ENCODE results near the gene OR10A6. TPM values are rescaled to one million over a fixed set of nuclear protein-coding genes. Genes with fewer than 3 reads are reported as not detected.

The OR10A6 gene
- not detected for polyA plus RNA-seq (2013, experiment 1 of 2)
- polyA plus RNA-seq (2013, experiment 2 of 2), result not detected

GRCh38 chr11:7931168-7931567 is at the start of gene OR10A6:
OR10A6 (minus strand) TSS chr11:7931268; CDS start chr11:7928662, 2,606 bp downstream.
- Histone ChIP-seq H2BK12ac (ENCODE audit: low read length in 2 of 2) (no peak within 1 kb of the TSS), H3K27me3 (ENCODE audit: control insufficient read depth in 1 of 2, insufficient read depth in 1 of 2, low read length in 2 of 2) (peaks cover 0 to 4% of the 10 kb centered on the region in 2 experiments), H2BK5ac (ENCODE audit: low read depth, low read length, poor library complexity, severe bottlenecking) (no peak within 1 kb of the TSS), H3K27ac (ENCODE audit: low read length, poor library complexity, severe bottlenecking) (no peak within 1 kb of the TSS), H3K36me3 (ENCODE audit: control insufficient read depth in 1 of 2, insufficient read depth in 2 of 2, low read depth in 1 of 2, low read length in 2 of 2) (no peaks in the 10 kb centered on the region), H3K4me3 (ENCODE audit: insufficient read depth in 1 of 2, low read depth in 1 of 2, low read length in 2 of 2) (no peak within 1 kb of the TSS), H2BK15ac (ENCODE audit: low read depth, poor library complexity, severe bottlenecking) (no peak within 1 kb of the TSS), H2AFZ (ENCODE audit: low read depth, low read length) (no peak within 1 kb of the TSS), H4K91ac (ENCODE audit: low read length) (no peak within 1 kb of the TSS), H3K4ac (ENCODE audit: low read depth in 1 of 2, low read length in 2 of 2) (no peak within 1 kb of the TSS), H2AK5ac (ENCODE audit: low read length, severe bottlenecking) (no peak within 1 kb of the TSS), H3K9ac (ENCODE audit: low read length) (no peak within 1 kb of the TSS), H3K14ac (ENCODE audit: low read length in 2 of 2) (peak within 1 kb of the TSS in 1 of 2 experiments; percentile 32), H3K9me3 (ENCODE audit: control insufficient read depth, low read length) (no peaks in the 10 kb centered on the region), H3K4me1 (ENCODE audit: control insufficient read depth, insufficient read depth, low read depth, low read length) (no peaks in the 10 kb centered on the region), H3K79me1 (replicated peaks; ENCODE audit: low read length, poor library complexity, severe bottlenecking) (no peaks in the 10 kb centered on the region), H3K18ac (ENCODE audit: low read depth in 1 of 2, low read length in 2 of 2) (no peak within 1 kb of the TSS), H3K23ac (ENCODE audit: low read length in 2 of 2) (no peak within 1 kb of the TSS), H4K8ac (ENCODE audit: low read length) (no peak within 1 kb of the TSS), H2BK120ac (ENCODE audit: low read depth, low read length) (no peak within 1 kb of the TSS), H3K4me2 (ENCODE audit: low read length, poor library complexity, severe bottlenecking) (no peak within 1 kb of the TSS)
- DNase-seq, result no peak
- 71% methylated on average over 4 of the region's 4 CpGs for WGBS

- Histone ChIP-seq H3K23ac (ENCODE audit: low read length in 2 of 2) (no peak overlapping the region), H3K18ac (ENCODE audit: low read depth in 1 of 2, low read length in 2 of 2) (no peak overlapping the region), H3K4me1 (ENCODE audit: control insufficient read depth, insufficient read depth, low read depth, low read length) (peaks cover 5% of the 10 kb centered on the region), H3K14ac (ENCODE audit: low read length in 2 of 2) (no peak overlapping the region), H2BK120ac (ENCODE audit: low read depth, low read length) (no peak overlapping the region), H2AFZ (ENCODE audit: low read depth, low read length) (peak overlapping the region; percentile 27), H3K27ac (ENCODE audit: low read length, poor library complexity, severe bottlenecking) (peak overlapping the region; percentile 66), H4K91ac (ENCODE audit: low read length) (no peak overlapping the region), H2BK5ac (ENCODE audit: low read depth, low read length, poor library complexity, severe bottlenecking) (no peak overlapping the region), H3K4me3 (ENCODE audit: insufficient read depth in 1 of 2, low read depth in 1 of 2, low read length in 2 of 2) (no peak overlapping the region), H3K27me3 (ENCODE audit: control insufficient read depth in 1 of 2, insufficient read depth in 1 of 2, low read length in 2 of 2) (no peaks in the 10 kb centered on the region), H3K9ac (ENCODE audit: low read length) (no peak overlapping the region), H2BK12ac (ENCODE audit: low read length in 2 of 2) (no peak overlapping the region), H3K9me3 (ENCODE audit: control insufficient read depth, low read length) (no peaks in the 10 kb centered on the region), H2BK15ac (ENCODE audit: low read depth, poor library complexity, severe bottlenecking) (no peak overlapping the region), H3K36me3 (ENCODE audit: control insufficient read depth in 1 of 2, insufficient read depth in 2 of 2, low read depth in 1 of 2, low read length in 2 of 2) (no peaks in the 10 kb centered on the region), H3K4ac (ENCODE audit: low read depth in 1 of 2, low read length in 2 of 2) (no peak overlapping the region), H3K79me1 (replicated peaks; ENCODE audit: low read length, poor library complexity, severe bottlenecking) (no peaks in the 10 kb centered on the region), H2AK5ac (ENCODE audit: low read length, severe bottlenecking) (no peak overlapping the region), H4K8ac (ENCODE audit: low read length) (no peak overlapping the region), H3K4me2 (ENCODE audit: low read length, poor library complexity, severe bottlenecking) (no peak overlapping the region)
- WGBS, result 14% methylated on average over 5 of the region's 5 CpGs
- peak; percentile 63 for DNase-seq
Measured at GRCh38 chr11:7977232-7977917, 46.3 kb upstream of the OR10A6 start.

GRCh38 chr11:7974668-7975067 is 43.6 kb upstream of the OR10A6 start:
- WGBS, result 100% methylated on average over 2 of the region's 2 CpGs
- Histone ChIP-seq H3K27me3 (ENCODE audit: control insufficient read depth in 1 of 2, insufficient read depth in 1 of 2, low read length in 2 of 2) (no peaks in the 10 kb centered on the region), H2BK120ac (ENCODE audit: low read depth, low read length) (no peak overlapping the region), H2AFZ (ENCODE audit: low read depth, low read length) (no peak overlapping the region), H2BK5ac (ENCODE audit: low read depth, low read length, poor library complexity, severe bottlenecking) (no peak overlapping the region), H3K4ac (ENCODE audit: low read depth in 1 of 2, low read length in 2 of 2) (no peak overlapping the region), H2BK12ac (ENCODE audit: low read length in 2 of 2) (no peak overlapping the region), H3K9me3 (ENCODE audit: control insufficient read depth, low read length) (no peaks in the 10 kb centered on the region), H3K18ac (ENCODE audit: low read depth in 1 of 2, low read length in 2 of 2) (no peak overlapping the region), H3K23ac (ENCODE audit: low read length in 2 of 2) (no peak overlapping the region), H3K79me1 (replicated peaks; ENCODE audit: low read length, poor library complexity, severe bottlenecking) (no peaks in the 10 kb centered on the region), H4K91ac (ENCODE audit: low read length) (no peak overlapping the region), H3K9ac (ENCODE audit: low read length) (no peak overlapping the region), H3K27ac (ENCODE audit: low read length, poor library complexity, severe bottlenecking) (no peak overlapping the region), H4K8ac (ENCODE audit: low read length) (no peak overlapping the region), H3K14ac (ENCODE audit: low read length in 2 of 2) (no peak overlapping the region), H2AK5ac (ENCODE audit: low read length, severe bottlenecking) (no peak overlapping the region), H2BK15ac (ENCODE audit: low read depth, poor library complexity, severe bottlenecking) (no peak overlapping the region), H3K4me3 (ENCODE audit: insufficient read depth in 1 of 2, low read depth in 1 of 2, low read length in 2 of 2) (no peak overlapping the region), H3K4me1 (ENCODE audit: control insufficient read depth, insufficient read depth, low read depth, low read length) (peaks cover 5% of the 10 kb centered on the region), H3K36me3 (ENCODE audit: control insufficient read depth in 1 of 2, insufficient read depth in 2 of 2, low read depth in 1 of 2, low read length in 2 of 2) (no peaks in the 10 kb centered on the region), H3K4me2 (ENCODE audit: low read length, poor library complexity, severe bottlenecking) (no peak overlapping the region)
- no peak for DNase-seq

- Histone ChIP-seq H3K23ac (ENCODE audit: low read length in 2 of 2) (no peak overlapping the region), H3K18ac (ENCODE audit: low read depth in 1 of 2, low read length in 2 of 2) (no peak overlapping the region), H3K79me1 (replicated peaks; ENCODE audit: low read length, poor library complexity, severe bottlenecking) (no peaks in the 10 kb centered on the region), H3K4me3 (ENCODE audit: insufficient read depth in 1 of 2, low read depth in 1 of 2, low read length in 2 of 2) (no peak overlapping the region), H3K9me3 (ENCODE audit: control insufficient read depth, low read length) (no peaks in the 10 kb centered on the region), H4K8ac (ENCODE audit: low read length) (no peak overlapping the region), H3K4me2 (ENCODE audit: low read length, poor library complexity, severe bottlenecking) (no peak overlapping the region), H2BK5ac (ENCODE audit: low read depth, low read length, poor library complexity, severe bottlenecking) (no peak overlapping the region), H3K27ac (ENCODE audit: low read length, poor library complexity, severe bottlenecking) (no peak overlapping the region), H4K91ac (ENCODE audit: low read length) (no peak overlapping the region), H3K4ac (ENCODE audit: low read depth in 1 of 2, low read length in 2 of 2) (no peak overlapping the region), H2BK15ac (ENCODE audit: low read depth, poor library complexity, severe bottlenecking) (no peak overlapping the region), H3K9ac (ENCODE audit: low read length) (no peak overlapping the region), H2BK12ac (ENCODE audit: low read length in 2 of 2) (no peak overlapping the region), H3K14ac (ENCODE audit: low read length in 2 of 2) (no peak overlapping the region), H3K4me1 (ENCODE audit: control insufficient read depth, insufficient read depth, low read depth, low read length) (peaks cover 2% of the 10 kb centered on the region), H2AFZ (ENCODE audit: low read depth, low read length) (no peak overlapping the region), H3K27me3 (ENCODE audit: control insufficient read depth in 1 of 2, insufficient read depth in 1 of 2, low read length in 2 of 2) (no peaks in the 10 kb centered on the region), H2AK5ac (ENCODE audit: low read length, severe bottlenecking) (no peak overlapping the region), H3K36me3 (ENCODE audit: control insufficient read depth in 1 of 2, insufficient read depth in 2 of 2, low read depth in 1 of 2, low read length in 2 of 2) (no peaks in the 10 kb centered on the region), H2BK120ac (ENCODE audit: low read depth, low read length) (no peak overlapping the region)
- WGBS, result 89% methylated on average over 1 of the region's 5 CpGs
- DNase-seq, result no peak
Measured at GRCh38 chr11:7973011-7973410, 41.9 kb upstream of the OR10A6 start.

All from mesenchymal stem cell (in vitro differentiated cells and primary cell).